Thoracic aorta (tissue), 2 donors: ENCODE measurements around the gene GPI. TPM values are rescaled to one million over a fixed set of nuclear protein-coding genes. Genes with fewer than 3 reads are reported as not detected.

Source experiments
- ATAC-seq: fragments of 150-250 bp; one replicate; pipeline ENCODE4 v1.8.0; 2017; ENCODE audit warnings: low read depth; ENCODE audit not compliant: insufficient number of reproducible peaks, low FRiP score
- DNase-seq: peaks from one replicate; pipeline ENCODE4 v3.0.0-alpha.2; 2020; ENCODE audit warnings: low spot score
- H3K27ac ChIP-seq, 2 donors: fragments of 200-600 bp; sonication (generic); 1 replicate in 1 of 2; 2 replicates in 1 of 2; pipeline ENCODE4 v1.5.1; 2016; ENCODE audit warnings: mild to moderate bottlenecking in 2 of 2, moderate library complexity in 2 of 2
- H3K27me3 ChIP-seq: fragments of 200-600 bp; sonication (generic); replicated peaks from 2 replicates; pipeline ENCODE4 v1.6.0; 2016; ENCODE audit warnings: mild to moderate bottlenecking; ENCODE audit not compliant: insufficient read depth
- H3K36me3 ChIP-seq: fragments of 200-600 bp; sonication (generic); one replicate; pipeline ENCODE4 v1.5.1; 2016
- H3K4me1 ChIP-seq, 2 donors: fragments of 200-600 bp; sonication (generic); 1 replicate in 1 of 2; 2 replicates in 1 of 2; pipeline versions ENCODE4 v1.5.1 to v1.6.0; 2016; ENCODE audit warnings: low read depth in 2 of 2, mild to moderate bottlenecking in 1 of 2; ENCODE audit not compliant: control insufficient read depth in 1 of 2
- H3K4me3 ChIP-seq: fragments of 200-600 bp; sonication (generic); 2 replicates; pipeline ENCODE4 v1.5.1; 2016; ENCODE audit warnings: mild to moderate bottlenecking
- H3K9me3 ChIP-seq: fragments of 200-600 bp; sonication (generic); 2 replicates; pipeline ENCODE4 v1.5.1; 2016
- total RNA-seq, 2 donors: library from RNA; depleted of rRNA; stranded (reverse); fragments of >200 nt; gene quantifications; one replicate each; pipeline versions ENCODE4 v1.1.0 to v1.2.3, GENCODE V29; 2016
- TF ChIP-seq, protein P1 (sequence below): fragments of 200-600 bp; sonication (generic); IDR thresholded peaks from one replicate; pipeline ENCODE4 v1.5.1; 2019; ENCODE audit warnings: antibody characterized with exemption

Gene GPI
- total RNA-seq, 2 donors from 2014 or later: 112 to 207 TPM

- peaks cover 0 to 5% of the 10 kb centered on the region in 2 donors for H3K4me1 ChIP-seq
- no peak for DNase-seq
- H3K9me3 ChIP-seq: no peaks in the 10 kb centered on the region
- peaks cover 31% of the 10 kb centered on the region for H3K36me3 ChIP-seq
- H3K27me3 ChIP-seq: no peaks in the 10 kb centered on the region
- ATAC-seq: no peak
- TF ChIP-seq, protein P1, sequence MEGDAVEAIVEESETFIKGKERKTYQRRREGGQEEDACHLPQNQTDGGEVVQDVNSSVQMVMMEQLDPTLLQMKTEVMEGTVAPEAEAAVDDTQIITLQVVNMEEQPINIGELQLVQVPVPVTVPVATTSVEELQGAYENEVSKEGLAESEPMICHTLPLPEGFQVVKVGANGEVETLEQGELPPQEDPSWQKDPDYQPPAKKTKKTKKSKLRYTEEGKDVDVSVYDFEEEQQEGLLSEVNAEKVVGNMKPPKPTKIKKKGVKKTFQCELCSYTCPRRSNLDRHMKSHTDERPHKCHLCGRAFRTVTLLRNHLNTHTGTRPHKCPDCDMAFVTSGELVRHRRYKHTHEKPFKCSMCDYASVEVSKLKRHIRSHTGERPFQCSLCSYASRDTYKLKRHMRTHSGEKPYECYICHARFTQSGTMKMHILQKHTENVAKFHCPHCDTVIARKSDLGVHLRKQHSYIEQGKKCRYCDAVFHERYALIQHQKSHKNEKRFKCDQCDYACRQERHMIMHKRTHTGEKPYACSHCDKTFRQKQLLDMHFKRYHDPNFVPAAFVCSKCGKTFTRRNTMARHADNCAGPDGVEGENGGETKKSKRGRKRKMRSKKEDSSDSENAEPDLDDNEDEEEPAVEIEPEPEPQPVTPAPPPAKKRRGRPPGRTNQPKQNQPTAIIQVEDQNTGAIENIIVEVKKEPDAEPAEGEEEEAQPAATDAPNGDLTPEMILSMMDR: no peak
- H3K27ac ChIP-seq: no peak overlapping the region
- H3K4me3 ChIP-seq: no peak overlapping the region
Measured at GRCh38 chr19:34341935-34342680, 22.9 kb upstream of the GPI start.

DNA sequence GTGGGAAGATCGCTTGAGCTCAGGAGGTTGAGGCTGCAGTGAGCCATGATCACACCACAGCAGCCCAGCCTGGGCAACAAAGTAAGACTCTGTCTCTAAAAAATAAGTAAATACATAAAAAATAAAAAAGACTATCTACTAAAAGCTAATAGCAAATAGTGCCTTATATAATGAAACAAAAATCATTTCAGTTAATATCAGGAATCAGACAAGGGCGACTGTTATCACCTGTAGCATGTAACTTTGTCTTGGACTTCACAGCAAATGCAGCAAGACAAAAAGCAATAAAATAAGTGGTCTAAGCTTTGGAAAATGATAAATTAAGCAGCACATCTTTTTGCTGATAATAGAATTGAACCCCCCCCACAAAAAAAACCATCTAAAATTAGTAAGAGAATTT lies 21.2 kb upstream of the GPI start:
- no peak overlapping the region for H3K27ac ChIP-seq
- peaks cover 33% of the 10 kb centered on the region for H3K36me3 ChIP-seq
- H3K9me3 ChIP-seq: no peaks in the 10 kb centered on the region
- H3K4me1 ChIP-seq: no peaks in the 10 kb centered on the region
- H3K4me3 ChIP-seq: no peak overlapping the region
- TF ChIP-seq, protein P1: no peak
- H3K27me3 ChIP-seq: no peaks in the 10 kb centered on the region
- ATAC-seq: no peak
- DNase-seq: no peak

DNA sequence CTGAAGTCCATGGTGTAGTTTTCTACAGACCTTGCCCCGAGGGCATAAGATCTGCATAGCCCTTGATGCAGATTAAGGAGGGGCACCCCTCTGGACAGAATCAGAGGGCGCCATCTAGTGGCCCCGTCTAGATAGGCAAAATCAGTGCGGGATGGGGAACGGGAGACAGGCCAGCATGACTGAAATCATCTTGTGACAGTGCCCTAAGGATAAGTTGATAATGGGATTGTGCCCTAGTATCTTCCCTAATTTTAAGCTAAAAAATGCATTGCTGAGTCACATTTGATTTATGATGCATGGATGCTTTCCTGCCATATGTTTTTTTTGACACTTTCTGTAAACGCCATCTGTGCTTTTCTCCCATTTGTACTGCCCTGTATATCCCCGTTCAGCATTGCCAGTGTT lies 19.0 kb upstream of the GPI start:
- TF ChIP-seq, protein P1: peak; percentile 60
- H3K27me3 ChIP-seq: no peaks in the 10 kb centered on the region
- H3K36me3 ChIP-seq: peaks cover 36% of the 10 kb centered on the region
- no peaks in the 10 kb centered on the region for H3K4me1 ChIP-seq
- H3K4me3 ChIP-seq: no peak overlapping the region
- ATAC-seq: no peak
- no peak for DNase-seq
- H3K9me3 ChIP-seq: no peaks in the 10 kb centered on the region
- no peak overlapping the region for H3K27ac ChIP-seq

DNA sequence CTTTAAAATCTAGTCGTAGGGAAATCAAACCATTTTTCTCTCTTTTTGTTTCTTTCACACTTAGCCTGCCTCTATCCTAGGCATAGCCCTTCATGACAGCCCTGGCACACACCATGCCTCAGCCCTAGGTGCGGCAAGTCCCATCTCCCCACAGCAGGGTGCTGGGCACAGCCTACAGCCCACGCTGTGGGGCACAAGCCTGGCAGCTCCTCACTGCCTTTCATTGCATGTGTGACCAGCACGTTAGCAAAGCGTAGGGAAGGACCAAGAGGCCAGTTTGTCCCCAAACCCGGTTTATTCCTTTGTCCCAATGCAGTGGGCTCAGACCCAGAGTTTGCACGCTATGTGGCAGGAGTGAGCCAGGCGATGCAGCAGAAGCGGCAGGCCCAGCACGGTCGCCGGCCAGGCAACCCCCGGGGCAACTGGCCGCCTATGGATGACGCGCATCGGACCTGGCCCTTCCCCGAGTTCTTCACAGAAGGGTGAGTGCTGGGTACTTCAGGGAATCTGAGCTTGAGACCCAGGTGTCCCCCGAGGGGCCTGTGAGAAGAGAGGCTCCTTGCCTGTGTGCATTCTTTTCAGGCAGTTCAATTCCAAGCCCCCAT lies 17.3 kb upstream of the GPI start:
- Histone ChIP-seq H3K9me3 (no peaks in the 10 kb centered on the region), H3K27me3 (no peaks in the 10 kb centered on the region), H3K4me3 (no peak overlapping the region), H3K4me1 (no peaks in the 10 kb centered on the region), H3K36me3 (peaks cover 39% of the 10 kb centered on the region), H3K27ac (no peak overlapping the region)
- ATAC-seq (no peak), DNase-seq (no peak)
- TF ChIP-seq, protein P1: no peak

DNA sequence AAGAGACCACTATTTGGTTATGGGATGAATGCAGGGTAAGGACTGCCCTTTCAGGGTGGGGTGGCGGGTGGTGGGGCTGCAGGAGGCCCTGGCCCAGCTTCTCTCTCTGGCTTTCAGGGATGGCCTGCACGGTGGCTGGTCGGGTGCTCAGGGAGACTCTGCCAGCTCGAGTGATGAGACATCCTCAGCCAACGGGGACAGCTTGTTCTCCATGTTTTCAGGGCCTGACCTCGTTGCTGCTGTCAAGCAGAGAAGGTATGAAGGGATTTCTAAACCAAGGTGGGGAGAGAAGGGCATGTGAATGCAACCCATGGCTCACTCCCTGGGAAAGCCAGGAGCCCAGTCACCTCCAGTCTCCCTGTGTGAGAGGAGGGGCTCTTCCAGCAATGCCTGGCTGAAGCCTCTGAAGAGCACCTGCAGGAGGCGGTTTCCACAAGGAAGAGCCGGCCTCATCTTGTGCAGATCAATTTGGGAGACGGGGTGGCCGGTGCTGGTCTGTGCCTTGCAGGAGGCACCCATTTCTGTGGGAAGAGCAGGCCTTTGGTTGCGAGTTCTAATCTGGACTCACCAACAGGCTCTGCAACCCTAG lies 16.0 kb upstream of the GPI start:
- H3K9me3 ChIP-seq: no peaks in the 10 kb centered on the region
- TF ChIP-seq, protein P1: no peak
- H3K27me3 ChIP-seq: no peaks in the 10 kb centered on the region
- H3K4me3 ChIP-seq: no peak overlapping the region
- H3K27ac ChIP-seq: no peak overlapping the region
- ATAC-seq (no peak), DNase-seq (no peak)
- peaks cover 49% of the 10 kb centered on the region for H3K36me3 ChIP-seq
- H3K4me1 ChIP-seq: no peaks in the 10 kb centered on the region
